ENCODE measurements around the gene EHD3.

The EHD3 gene

DNA sequence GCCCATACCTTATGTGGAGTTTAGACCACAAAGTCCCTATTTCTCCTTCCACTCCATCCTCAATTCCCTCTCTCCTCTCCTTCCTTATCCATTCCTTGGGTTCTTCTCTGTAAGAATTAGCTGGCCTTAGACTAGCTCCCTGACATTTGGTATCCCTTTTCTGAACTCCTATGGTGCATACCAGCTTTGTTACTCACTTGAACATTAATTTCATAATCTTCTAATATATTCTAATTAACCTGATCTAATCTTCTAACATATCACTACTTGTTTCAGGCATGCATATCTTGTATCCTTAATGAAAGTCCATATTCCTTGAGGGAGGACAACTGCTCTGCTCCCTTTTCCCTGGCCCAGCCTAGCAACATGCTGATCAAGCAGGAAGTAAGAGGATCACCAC, 66.4 kb downstream of the EHD3 start:
- no peak overlapping the region for H3K4me3 Mint-ChIP-seq
- H3K9me3 Mint-ChIP-seq = no peaks in the 10 kb centered on the region
- H3K27ac Mint-ChIP-seq = no peak overlapping the region
- no peak for ATAC-seq
- no peaks in the 10 kb centered on the region for H3K36me3 Mint-ChIP-seq
- H3K27me3 Mint-ChIP-seq = no peaks in the 10 kb centered on the region
- H3K4me1 Mint-ChIP-seq = peaks cover 12% of the 10 kb centered on the region

DNA sequence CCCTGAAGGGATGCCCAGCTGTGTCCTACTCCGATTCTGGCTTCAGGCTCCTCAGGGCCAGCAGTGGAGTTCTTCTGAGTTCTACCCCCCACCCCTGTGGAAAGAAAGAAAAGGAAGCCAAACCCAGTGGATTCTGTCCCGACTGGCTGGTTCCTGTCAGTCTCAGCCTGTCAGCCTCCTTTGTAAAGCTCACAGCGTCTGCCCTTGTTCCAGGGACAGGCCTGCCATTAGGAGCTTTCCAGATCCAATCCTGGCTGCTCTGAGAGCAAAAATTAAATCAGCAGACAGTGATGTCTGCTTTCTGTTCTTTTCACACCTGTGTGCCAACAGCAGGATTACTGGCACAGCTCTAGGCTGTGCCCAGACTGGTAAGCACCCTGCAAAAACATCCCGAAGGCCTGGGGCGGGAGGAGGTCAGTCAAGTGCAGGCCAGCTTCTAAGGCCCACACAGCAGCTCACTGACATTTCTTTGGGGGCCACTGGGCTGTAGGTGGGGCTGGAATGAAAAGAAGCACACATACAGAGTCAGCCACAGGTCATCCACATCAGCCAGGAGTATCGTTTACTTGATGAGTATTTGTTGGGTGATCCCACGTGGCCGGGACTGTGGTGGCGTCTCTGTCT, 69.1 kb downstream of the EHD3 start:
- peaks cover 5% of the 10 kb centered on the region for H3K4me1 Mint-ChIP-seq
- H3K27me3 Mint-ChIP-seq = no peaks in the 10 kb centered on the region
- H3K9me3 Mint-ChIP-seq = no peaks in the 10 kb centered on the region
- no peak overlapping the region for H3K4me3 Mint-ChIP-seq
- no peaks in the 10 kb centered on the region for H3K36me3 Mint-ChIP-seq
- no peak overlapping the region for H3K27ac Mint-ChIP-seq
- ATAC-seq = no peak

DNA sequence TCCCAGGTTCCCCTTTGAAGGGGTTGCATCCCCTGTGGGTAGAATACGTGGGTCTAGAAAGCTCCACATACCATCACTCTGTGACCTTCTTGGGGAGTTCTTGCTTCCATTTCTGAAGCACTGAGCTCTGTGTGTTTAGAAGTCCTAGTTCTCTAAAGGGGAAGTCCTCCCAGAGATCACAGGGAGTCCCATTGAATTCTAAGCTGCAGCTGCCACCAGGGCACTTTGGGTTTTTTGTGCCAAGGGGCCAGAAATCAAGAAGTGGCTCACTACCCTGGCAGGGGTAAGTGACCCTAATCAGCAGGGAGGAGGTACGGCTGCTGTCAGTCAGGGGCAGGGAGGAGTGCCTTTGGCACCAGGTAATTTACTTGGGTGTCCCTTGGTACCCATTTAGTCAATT, 70.9 kb downstream of the EHD3 start:
- Mint-ChIP-seq H3K27ac (no peak overlapping the region), H3K36me3 (no peaks in the 10 kb centered on the region), H3K27me3 (no peaks in the 10 kb centered on the region), H3K9me3 (peaks cover 3% of the 10 kb centered on the region), H3K4me1 (peaks cover 5% of the 10 kb centered on the region), H3K4me3 (no peak overlapping the region)
- peak; percentile 31 for ATAC-seq

DNA sequence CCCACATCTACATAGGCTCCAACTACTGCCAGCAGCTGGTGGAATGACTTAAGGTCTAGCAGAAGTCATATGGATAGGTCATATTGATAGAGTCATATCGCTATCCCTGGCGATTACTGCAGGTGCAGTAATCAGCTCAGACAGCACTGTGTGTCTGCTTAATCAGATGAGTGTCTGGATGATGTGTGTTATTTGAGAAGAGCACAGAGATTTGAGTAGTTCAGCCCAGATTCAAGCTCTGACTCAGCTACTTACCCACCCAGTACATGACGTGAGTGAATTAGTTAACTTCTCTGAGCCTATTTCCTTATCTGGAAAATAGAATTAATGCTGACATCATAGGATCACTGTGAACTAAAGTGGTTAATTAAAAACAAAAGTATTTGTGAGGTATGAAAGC, 78.9 kb downstream of the EHD3 start:
- Mint-ChIP-seq H3K4me1 (peaks cover 11% of the 10 kb centered on the region), H3K27ac (no peak overlapping the region), H3K9me3 (peaks cover 10% of the 10 kb centered on the region), H3K27me3 (peaks cover 10% of the 10 kb centered on the region), H3K4me3 (no peak overlapping the region), H3K36me3 (peaks cover 8% of the 10 kb centered on the region)
- ATAC-seq = no peak

DNA sequence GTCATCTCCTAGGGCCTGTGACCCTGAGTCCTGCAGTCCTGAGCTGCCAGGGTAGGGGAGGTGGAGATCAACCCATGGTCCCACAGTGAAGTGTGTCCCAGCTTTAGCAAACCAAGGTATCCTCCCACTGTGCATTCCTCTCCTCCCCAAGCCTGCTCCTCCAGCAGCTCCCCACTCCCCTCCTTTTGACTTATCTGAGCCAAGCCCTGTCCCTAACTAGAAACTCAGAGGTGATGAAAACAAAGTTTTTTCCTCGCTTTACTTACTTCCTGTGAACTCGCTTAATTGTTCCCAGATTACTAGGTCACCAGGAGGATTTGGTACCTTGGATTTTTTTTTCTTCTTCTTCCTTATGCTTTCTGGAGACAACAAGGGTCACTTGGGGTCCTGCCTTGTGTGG, 80.8 kb downstream of the EHD3 start:
- H3K36me3 Mint-ChIP-seq = peaks cover 8% of the 10 kb centered on the region
- peaks cover 10% of the 10 kb centered on the region for H3K27me3 Mint-ChIP-seq
- no peak for ATAC-seq
- no peak overlapping the region for H3K27ac Mint-ChIP-seq
- peaks cover 7% of the 10 kb centered on the region for H3K9me3 Mint-ChIP-seq
- no peak overlapping the region for H3K4me3 Mint-ChIP-seq
- peaks cover 27% of the 10 kb centered on the region for H3K4me1 Mint-ChIP-seq

DNA sequence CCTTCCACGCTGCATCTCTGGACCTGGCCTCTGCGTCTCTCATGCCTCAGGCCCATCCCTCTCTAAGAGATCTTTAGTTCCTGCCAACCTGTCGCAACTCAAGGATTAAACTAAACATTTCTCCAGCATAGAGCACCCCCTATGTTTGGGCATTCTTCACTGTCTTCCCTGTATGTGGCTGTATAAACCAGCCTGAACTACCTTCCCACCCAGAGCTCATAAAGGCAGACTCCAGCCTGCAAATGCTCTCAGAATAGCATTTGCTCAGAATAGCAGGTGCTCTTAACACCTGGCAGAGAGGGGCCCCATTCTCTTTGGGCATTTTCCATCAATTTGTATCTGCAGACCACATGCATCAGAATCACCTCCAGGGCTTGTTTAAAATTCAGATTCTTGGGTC, 83.4 kb downstream of the EHD3 start:
- H3K4me1 Mint-ChIP-seq = peaks cover 38% of the 10 kb centered on the region
- no peaks in the 10 kb centered on the region for H3K36me3 Mint-ChIP-seq
- no peak for ATAC-seq
- no peak overlapping the region for H3K4me3 Mint-ChIP-seq
- no peaks in the 10 kb centered on the region for H3K9me3 Mint-ChIP-seq
- H3K27ac Mint-ChIP-seq = peak overlapping the region; percentile 59
- no peaks in the 10 kb centered on the region for H3K27me3 Mint-ChIP-seq

DNA sequence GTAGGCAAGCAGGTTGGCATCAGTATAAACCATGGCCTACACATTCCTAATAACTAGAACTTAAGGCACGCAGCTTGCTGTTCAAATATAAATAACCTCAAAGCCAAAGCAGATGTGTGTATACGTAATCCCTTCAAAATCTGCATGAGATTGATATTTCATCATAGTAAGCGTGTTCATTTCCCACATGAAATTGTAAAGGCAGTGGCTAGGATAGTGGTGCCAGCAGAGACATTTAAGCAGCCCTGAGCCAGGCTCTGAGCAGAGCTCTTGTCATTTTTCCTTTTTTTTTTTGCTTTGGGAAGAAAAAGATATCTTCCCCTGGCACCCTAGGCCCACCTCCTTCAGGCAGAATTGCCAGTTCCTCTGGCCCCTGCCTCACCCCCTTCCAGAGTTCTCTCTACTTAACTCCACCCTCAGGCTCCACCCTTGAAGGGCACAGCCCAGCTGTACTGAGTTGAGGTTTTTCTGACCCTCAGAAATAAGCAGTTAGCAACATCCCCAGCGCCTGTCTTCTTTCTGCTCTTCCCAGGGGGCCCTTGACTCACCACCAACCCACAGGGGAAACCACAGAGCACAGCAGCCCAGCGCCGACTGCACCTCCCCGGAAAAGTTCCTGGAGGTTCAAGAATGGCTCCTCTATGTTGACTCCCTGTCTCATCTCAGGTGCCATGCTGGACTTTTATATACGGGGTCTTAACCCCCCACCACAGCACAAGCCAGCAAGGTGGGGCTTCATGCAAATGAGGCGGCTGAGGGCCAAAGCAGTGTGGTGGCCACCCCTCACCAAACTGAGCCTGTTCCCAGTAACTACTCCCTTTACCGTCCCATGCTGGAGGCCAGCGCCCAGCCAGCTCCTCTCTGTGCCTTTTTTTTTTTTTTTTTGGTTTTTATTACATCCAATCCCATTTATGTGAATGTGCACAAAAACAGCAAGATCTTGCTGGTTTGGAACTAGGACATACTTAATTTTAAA, 84.7 kb downstream of the EHD3 start:
- peak overlapping the region; percentile 59 for H3K27ac Mint-ChIP-seq
- H3K27me3 Mint-ChIP-seq = no peaks in the 10 kb centered on the region
- H3K4me3 Mint-ChIP-seq = peak overlapping the region; percentile 14
- H3K4me1 Mint-ChIP-seq = peaks cover 49% of the 10 kb centered on the region
- H3K36me3 Mint-ChIP-seq = no peaks in the 10 kb centered on the region
- ATAC-seq = peak; percentile 97
- no peaks in the 10 kb centered on the region for H3K9me3 Mint-ChIP-seq

Data from stimulated activated memory B cell treated with anti-CD40 and anti-IgM and Interleukin-4, amounts not matched to agents 10 μg/mL and 1 μg/mL and 100 μg/mL, for 72 hours (primary cell).